Ramos (cell line): Measurements from ENCODE around the gene ANKRD45.
"Not testable (repeated sequence)": the region's sequence is repeated elsewhere in the genome, so short reads cannot be mapped to it uniquely, and the experiment has no call there.

Experiments used
- in situ Hi-C: fragments of 300-500 bp; cut with MboI; formaldehyde crosslinking; loops from one replicate; pipeline ENCODE4 v1.14.3; 2022; ENCODE audit warnings: low sequenced_read_pairs; ENCODE audit not compliant: unreplicated experiment

The ANKRD45 gene

GRCh38 chr1:173669491-173669941 is at the start of gene ANKRD45:
TSS of gene ANKRD45 (minus strand) at chr1:173669851. CDS start at chr1:173659418, 10,433 bp downstream.
- in situ Hi-C loops, result no loop called here

DNA sequence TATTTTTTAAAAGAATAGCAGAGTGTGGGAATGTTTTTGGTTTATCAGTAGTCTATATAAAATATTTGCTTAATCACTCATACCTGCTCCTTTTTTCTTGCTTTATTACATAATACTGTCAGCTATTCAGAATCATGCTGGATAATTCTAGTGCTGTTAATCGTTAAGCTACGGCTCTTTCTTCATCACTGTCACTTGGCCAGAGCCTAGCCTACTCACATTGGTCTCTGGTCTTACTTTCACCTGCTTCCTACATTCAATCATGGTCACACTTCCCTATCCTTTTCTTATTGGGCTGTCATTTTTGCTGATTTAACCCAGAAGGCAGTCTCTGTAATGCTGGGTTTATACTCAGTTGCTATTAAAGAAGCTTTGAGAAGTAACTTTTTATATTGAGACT is 47.6 kb upstream of the ANKRD45 start:
- in situ Hi-C loops, result no loop called here

- in situ Hi-C loops, result no loop called here
Measured at GRCh38 chr1:173715538-173715844, 45.8 kb upstream of the ANKRD45 start.

DNA sequence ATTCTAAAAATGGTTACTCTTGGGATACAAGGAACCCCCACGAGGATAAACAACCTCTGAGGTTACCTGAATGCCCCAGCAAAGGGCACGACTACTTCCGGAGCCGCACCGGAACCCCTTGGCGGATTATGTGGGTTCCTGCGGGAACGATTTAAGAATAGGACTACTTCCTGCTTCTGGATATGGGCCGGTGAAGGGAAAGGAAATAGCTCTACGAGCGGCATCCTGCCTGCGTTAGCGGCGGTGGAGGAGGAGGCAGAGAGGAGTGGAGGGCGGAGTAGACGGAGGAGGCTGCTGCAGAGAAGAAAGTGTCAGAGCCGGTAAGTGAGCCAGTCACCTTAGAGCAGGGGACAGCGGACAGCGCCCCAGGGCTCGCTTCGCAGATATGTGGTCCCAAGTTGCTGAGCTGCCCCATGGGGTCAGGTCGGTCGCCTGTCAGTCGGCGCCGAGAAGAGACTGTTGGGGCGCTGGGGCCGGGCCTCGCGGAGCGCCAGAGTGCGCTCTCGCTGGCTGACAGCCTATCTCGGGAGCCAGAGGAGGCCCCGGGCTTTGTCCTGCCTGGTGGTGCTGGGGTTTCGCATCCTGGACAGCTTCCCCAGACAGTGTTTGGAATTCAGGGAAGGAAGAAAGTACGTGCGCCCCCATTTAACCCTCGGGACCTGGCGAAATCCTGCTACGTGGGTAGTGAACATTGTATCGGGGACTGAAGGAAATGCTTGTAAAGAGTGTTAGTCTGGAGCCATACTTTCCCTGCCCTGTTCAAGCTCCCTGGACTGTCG is 45.3 kb upstream of the ANKRD45 start, which contains the start of gene KLHL20:
Gene KLHL20 (plus strand): TSS at position 223 of the 779 bp plus-strand sequence. CDS start 1,063 bp downstream, outside the sequence.
- in situ Hi-C loops, result no loop called here

- in situ Hi-C loops, result no loop called here
Measured at GRCh38 chr1:173714441-173714758, 44.7 kb upstream of the ANKRD45 start.

- in situ Hi-C loops, result no loop called here
Measured at GRCh38 chr1:173708787-173709186, 39.1 kb upstream of the ANKRD45 start.

GRCh38 chr1:173705117-173705516 is 35.5 kb upstream of the ANKRD45 start:
- in situ Hi-C loops, result no loop called here

DNA sequence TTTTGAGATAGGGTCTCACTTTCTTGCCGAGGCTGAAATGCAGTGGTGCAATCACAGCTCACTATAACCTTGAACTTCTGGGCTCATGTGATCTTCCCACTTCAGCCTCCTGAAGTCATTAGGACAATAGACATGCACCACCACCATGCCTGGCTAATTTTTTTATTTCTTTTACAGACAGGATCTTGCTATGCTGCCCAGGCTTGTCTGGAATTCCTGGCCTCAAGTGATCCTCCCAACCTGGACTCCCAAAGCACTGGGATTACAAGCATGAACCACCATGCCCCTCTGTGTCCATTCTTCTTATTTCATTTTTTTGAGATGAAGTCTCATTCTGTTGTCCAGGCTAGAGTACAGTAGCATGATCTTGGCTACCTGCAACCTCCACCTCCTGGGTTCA is 33.1 kb upstream of the ANKRD45 start:
- in situ Hi-C loops, result no loop called here

GRCh38 chr1:173701299-173701698 is 31.6 kb upstream of the ANKRD45 start:
- in situ Hi-C loops, result not testable (repeated sequence)

GRCh38 chr1:173693238-173693637 is 23.6 kb upstream of the ANKRD45 start:
- in situ Hi-C loops, result no loop called here

GRCh38 chr1:173688300-173688699 is 18.6 kb upstream of the ANKRD45 start:
- in situ Hi-C loops, result no loop called here

- in situ Hi-C loops, result not testable (repeated sequence)
Measured at GRCh38 chr1:173685121-173685520, 15.5 kb upstream of the ANKRD45 start.

DNA sequence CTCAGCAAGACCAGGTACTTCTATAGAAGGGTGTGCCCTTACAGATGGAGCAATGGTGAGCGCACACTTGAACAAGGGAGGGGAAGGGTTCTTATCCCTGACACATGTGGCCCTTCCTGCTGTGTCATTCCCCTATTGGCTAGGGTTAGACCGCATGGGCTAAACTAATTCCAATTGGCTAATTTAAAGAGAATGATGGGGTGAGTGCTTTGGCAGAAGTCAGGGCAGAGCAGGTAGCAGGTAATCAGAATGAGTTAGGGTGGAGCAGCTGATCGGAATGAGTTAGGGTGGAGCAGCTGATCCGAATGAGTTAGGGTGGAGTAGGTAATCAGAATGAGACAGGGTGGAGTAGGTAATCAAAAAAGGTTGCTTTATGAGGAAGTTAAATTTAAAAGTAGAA is 14.2 kb upstream of the ANKRD45 start:
- in situ Hi-C loops, result not testable (repeated sequence)

DNA sequence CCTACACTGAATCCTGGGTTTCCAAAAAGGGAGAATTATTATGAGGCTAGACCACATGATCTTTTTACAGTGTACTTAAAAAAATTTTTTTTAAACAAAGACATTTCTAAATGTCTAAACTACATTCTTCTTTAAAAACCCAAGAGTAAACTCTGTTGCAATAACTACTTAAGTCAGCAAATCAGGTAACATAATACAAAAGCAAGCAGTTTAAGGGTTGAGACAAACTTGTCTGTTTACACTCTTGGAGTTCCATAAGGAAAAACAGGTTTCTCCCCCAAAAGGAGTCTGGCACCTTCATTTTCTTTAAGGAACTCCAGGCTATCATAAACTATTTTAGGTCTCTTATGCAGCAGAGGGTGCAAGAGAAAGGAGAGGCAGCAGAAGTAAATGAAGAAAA is 12.5 kb upstream of the ANKRD45 start:
- in situ Hi-C loops, result no loop called here

DNA sequence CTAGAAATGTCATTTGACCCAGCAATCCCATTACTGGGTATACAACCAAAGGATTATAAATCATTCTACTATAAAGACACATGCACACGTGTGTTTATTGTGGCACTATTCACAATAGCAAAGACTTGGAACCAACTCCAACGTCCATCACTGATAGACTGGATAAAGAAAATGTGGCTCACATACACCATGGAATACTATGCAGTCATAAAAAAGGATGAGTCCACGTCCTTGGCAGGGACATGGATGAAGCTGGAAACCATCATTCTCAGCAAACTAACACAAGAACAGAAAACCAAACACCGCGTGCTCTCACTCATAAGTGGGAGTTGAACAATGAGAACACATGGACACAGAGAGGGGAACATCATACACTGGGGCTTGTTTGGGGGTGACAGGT is 10.5 kb upstream of the ANKRD45 start:
- in situ Hi-C loops, result not testable (repeated sequence)

DNA sequence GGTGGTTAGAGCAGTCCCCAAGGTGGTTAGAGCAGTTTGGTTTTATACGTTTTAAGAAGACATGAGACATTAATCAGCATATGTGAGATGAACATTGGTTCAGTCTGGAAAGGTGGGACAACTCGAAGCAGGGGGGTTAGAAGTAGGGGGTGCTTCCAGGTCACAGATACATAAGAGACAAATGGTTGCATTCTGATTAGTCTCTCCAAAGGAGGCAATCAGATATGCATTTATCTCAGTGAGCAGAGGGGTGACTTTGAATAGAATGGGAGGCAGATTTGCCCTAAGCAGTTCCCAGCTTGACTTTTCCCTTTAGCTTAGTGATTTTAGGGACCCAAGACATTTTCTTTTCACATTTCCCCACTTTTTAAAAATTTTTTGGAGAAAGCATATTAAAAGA is 4.8 kb upstream of the ANKRD45 start:
- in situ Hi-C loops, result not testable (repeated sequence)

DNA sequence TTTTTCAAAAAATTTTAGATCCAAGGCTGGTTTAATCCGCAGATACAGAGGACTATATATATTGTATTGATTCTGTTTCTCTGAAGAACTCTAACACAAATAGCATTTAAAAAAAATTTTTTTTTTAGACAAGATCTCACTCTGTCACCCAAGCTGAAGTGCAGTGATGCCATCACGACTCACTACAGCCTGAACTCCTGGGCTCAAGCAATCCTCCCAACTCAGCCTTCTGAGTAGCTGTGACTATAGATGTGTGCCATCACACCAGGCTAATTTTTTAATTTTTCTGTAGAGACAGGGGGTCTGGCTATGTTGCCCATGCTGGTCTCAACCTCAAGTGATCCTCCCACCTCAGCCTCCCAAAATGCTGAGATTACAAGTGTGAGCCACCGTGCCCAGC is 3.0 kb downstream of the ANKRD45 start:
- in situ Hi-C loops, result no loop called here

- in situ Hi-C loops, result no loop called here
Measured at GRCh38 chr1:173663159-173663558, 6.5 kb downstream of the ANKRD45 start.

GRCh38 chr1:173661763-173662162 is 7.9 kb downstream of the ANKRD45 start:
- in situ Hi-C loops, result no loop called here

GRCh38 chr1:173661271-173661670 is 8.4 kb downstream of the ANKRD45 start:
- in situ Hi-C loops, result no loop called here

DNA sequence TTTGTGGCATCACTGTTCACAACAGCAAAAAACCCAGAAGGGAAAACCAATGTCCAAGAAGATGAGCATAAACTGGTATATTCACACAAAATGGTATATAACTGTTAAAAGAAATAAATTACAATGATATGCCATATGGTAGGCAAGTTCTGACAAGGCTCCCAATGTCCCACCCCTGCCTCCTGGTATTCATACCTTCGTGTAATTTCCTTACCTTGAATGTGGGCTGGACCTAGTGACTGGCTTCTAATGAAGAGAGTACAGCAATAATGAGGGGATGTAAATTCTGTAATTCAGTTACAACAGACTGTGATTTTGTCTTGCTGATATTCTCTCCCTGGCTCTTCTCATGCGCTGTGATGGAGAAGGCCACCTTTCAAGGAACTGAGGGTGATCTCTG is 9.3 kb downstream of the ANKRD45 start:
- in situ Hi-C loops, result no loop called here

- in situ Hi-C loops, result no loop called here
Measured at GRCh38 chr1:173648880-173649605, 20.6 kb downstream of the ANKRD45 start.
